Esophagus squamous epithelium (tissue), 4 donors: Measurements from ENCODE around the gene LRIG2.

Experiments
- CTCF ChIP-seq, 6 experiments: fragments of 450-650 bp in 4 of 6; fragments of 200-600 bp in 2 of 6; sonication (generic) in 2 of 6; IDR thresholded peaks; one replicate each; pipeline ENCODE4 v1.5.1; 2016 to 2019; ENCODE audit warnings: antibody characterized with exemption in 6 of 6, mild to moderate bottlenecking in 4 of 6, moderate library complexity in 4 of 6
- POLR2A ChIP-seq, 4 donors: fragments of 450-650 bp; IDR thresholded peaks; one replicate each; pipeline ENCODE4 v1.6.1; 2017; ENCODE audit warnings: antibody characterized with exemption in 4 of 4, mild to moderate bottlenecking in 4 of 4, moderate library complexity in 3 of 4

- TF ChIP-seq CTCF (IDR thresholded peaks at IDR 0.05): no peak
- TF ChIP-seq POLR2A (IDR thresholded peaks at IDR 0.05): no peak
Measured at GRCh38 chr1:113138778-113139177, 65.8 kb downstream of the LRIG2 start.
